Left hindlimb (tissue), 1 donor: ENCODE data around the gene SMIM31.

Experiments
- DNase-seq: peaks from one replicate; pipeline ENCODE4 v3.0.0-alpha.2; 2018

The SMIM31 gene

GRCh38 chr4:164753873-164754488, at the start of gene SMIM31:
TSS of gene SMIM31 (plus strand) at chr4:164754131. CDS start at chr4:164770444, 16,313 bp downstream.
- no peak for DNase-seq

GRCh38 chr4:164706675-164707074, 47.3 kb upstream of the SMIM31 start:
- no peak for DNase-seq

- DNase-seq: no peak
Observed at GRCh38 chr4:164716901-164717300, 37.0 kb upstream of the SMIM31 start.

GRCh38 chr4:164718827-164719226, 35.1 kb upstream of the SMIM31 start:
- DNase-seq: no peak

GRCh38 chr4:164725066-164725465, 28.9 kb upstream of the SMIM31 start:
- no peak for DNase-seq

- DNase-seq: no peak
Observed at GRCh38 chr4:164730705-164731393, 23.1 kb upstream of the SMIM31 start.

- DNase-seq: peak; percentile 60
Observed at GRCh38 chr4:164731827-164732474, 22.0 kb upstream of the SMIM31 start.

GRCh38 chr4:164734484-164734883, 19.4 kb upstream of the SMIM31 start:
- DNase-seq: no peak

- no peak for DNase-seq
Observed at GRCh38 chr4:164748375-164748774, 5.6 kb upstream of the SMIM31 start.

- DNase-seq: no peak
Observed at GRCh38 chr4:164755432-164755831, 1.5 kb downstream of the SMIM31 start.

- no peak for DNase-seq
Observed at GRCh38 chr4:164756686-164757085, 2.8 kb downstream of the SMIM31 start.

GRCh38 chr4:164761241-164761640, 7.3 kb downstream of the SMIM31 start:
- no peak for DNase-seq

- DNase-seq: no peak
Observed at GRCh38 chr4:164761746-164762275, 7.9 kb downstream of the SMIM31 start.

GRCh38 chr4:164765096-164765495, 11.2 kb downstream of the SMIM31 start:
- DNase-seq: no peak

GRCh38 chr4:164765833-164766232, 11.9 kb downstream of the SMIM31 start:
- no peak for DNase-seq

GRCh38 chr4:164768516-164768915, 14.6 kb downstream of the SMIM31 start:
- no peak for DNase-seq

- no peak for DNase-seq
Observed at GRCh38 chr4:164770010-164770724, 16.2 kb downstream of the SMIM31 start.

- no peak for DNase-seq
Observed at GRCh38 chr4:164771088-164771487, 17.2 kb downstream of the SMIM31 start.

GRCh38 chr4:164772076-164772475, 18.1 kb downstream of the SMIM31 start:
- DNase-seq: no peak

- no peak for DNase-seq
Observed at GRCh38 chr4:164779080-164779479, 25.1 kb downstream of the SMIM31 start.

GRCh38 chr4:164779811-164780216, 25.9 kb downstream of the SMIM31 start:
- peak; percentile 33 for DNase-seq

GRCh38 chr4:164780839-164781238, 26.9 kb downstream of the SMIM31 start:
- DNase-seq: no peak

GRCh38 chr4:164783976-164784375, 30.0 kb downstream of the SMIM31 start:
- DNase-seq: no peak
